Epithelial cell of esophagus (primary cell): Measurements from ENCODE around the gene PMP22.

Experiments used
- DNase-seq: peaks from one replicate; pipeline ENCODE4 v3.0.0; 2010; ENCODE audit warnings: low read depth
- H3K4me3 ChIP-seq: 2 replicates; pipeline ENCODE4 v1.5.1; 2011; ENCODE audit warnings: mild to moderate bottlenecking, low read length, control low read depth
- CTCF ChIP-seq: IDR thresholded peaks from 2 replicates; pipeline ENCODE4 v1.5.1; 2011; ENCODE audit warnings: low read depth, mild to moderate bottlenecking, low read length, control low read depth, inconsistent platforms; ENCODE audit not compliant: insufficient read depth; ENCODE audit errors: missing control alignments

Gene PMP22

GRCh38 chr17:15238057-15238456 lies 27.1 kb downstream of the PMP22 start:
- H3K4me3 ChIP-seq, result no peak overlapping the region
- no peak for TF ChIP-seq CTCF
- DNase-seq, result no peak

- no peak for DNase-seq
- no peak for TF ChIP-seq CTCF
- H3K4me3 ChIP-seq, result no peak overlapping the region
Observed at GRCh38 chr17:15237106-15237425, 28.1 kb downstream of the PMP22 start.

GRCh38 chr17:15236281-15237105 lies 28.6 kb downstream of the PMP22 start:
- H3K4me3 ChIP-seq, result no peak overlapping the region
- TF ChIP-seq CTCF, result no peak
- no peak for DNase-seq

- TF ChIP-seq CTCF, result no peak
- H3K4me3 ChIP-seq, result no peak overlapping the region
- DNase-seq, result no peak
Observed at GRCh38 chr17:15233971-15234370, 31.2 kb downstream of the PMP22 start.

- peak; percentile 8 for TF ChIP-seq CTCF
- no peak overlapping the region for H3K4me3 ChIP-seq
- DNase-seq, result peak; percentile 40
Observed at GRCh38 chr17:15233022-15233805, 31.9 kb downstream of the PMP22 start.

GRCh38 chr17:15232517-15232915 lies 32.6 kb downstream of the PMP22 start:
- peak; percentile 12 for DNase-seq

More at GRCh38 chr17:15232517-15232915, 32.6 kb downstream of the PMP22 start:
- no peak for TF ChIP-seq CTCF
- H3K4me3 ChIP-seq, result no peak overlapping the region
